Stimulated activated memory B cell treated with anti-CD40 and anti-IgM and Interleukin-4, amounts not matched to agents 10 μg/mL and 1 μg/mL and 100 μg/mL, for 72 hours (primary cell): ENCODE data around the gene NRF1.
"Not testable (repeated sequence)": the region's sequence is repeated elsewhere in the genome, so short reads cannot be mapped to it uniquely, and the experiment has no call there.

Experiments
- ATAC-seq: fragments of 150-1000 bp; cut with Tn5 transposase; 2 replicates; pipeline ENCODE4 v1.10.0; 2021
- H3K27ac Mint-ChIP-seq: one replicate; pipeline ENCODE4 v1.8.0; 2022; ENCODE audit warnings: mild to moderate bottlenecking, mixed read lengths
- H3K27me3 Mint-ChIP-seq: one replicate; pipeline ENCODE4 v1.8.0; 2022; ENCODE audit warnings: mixed read lengths
- H3K36me3 Mint-ChIP-seq: one replicate; pipeline ENCODE4 v1.8.0; 2022; ENCODE audit warnings: mixed read lengths
- H3K4me1 Mint-ChIP-seq: one replicate; pipeline ENCODE4 v1.8.0; 2022; ENCODE audit warnings: mixed read lengths
- H3K4me3 Mint-ChIP-seq: one replicate; pipeline ENCODE4 v1.8.0; 2022; ENCODE audit warnings: mild to moderate bottlenecking, moderate library complexity, mixed read lengths
- H3K9me3 Mint-ChIP-seq: one replicate; pipeline ENCODE4 v1.8.0; 2022; ENCODE audit warnings: mixed read lengths

NRF1 gene

GRCh38 chr7:129597672-129598071 is 13.8 kb upstream of the NRF1 start:
- ATAC-seq = no peak
- no peak overlapping the region for H3K27ac Mint-ChIP-seq
- no peaks in the 10 kb centered on the region for H3K36me3 Mint-ChIP-seq
- no peaks in the 10 kb centered on the region for H3K27me3 Mint-ChIP-seq
- no peaks in the 10 kb centered on the region for H3K9me3 Mint-ChIP-seq
- H3K4me1 Mint-ChIP-seq = no peaks in the 10 kb centered on the region
- no peak overlapping the region for H3K4me3 Mint-ChIP-seq

GRCh38 chr7:129599174-129599573 is 12.3 kb upstream of the NRF1 start:
- H3K4me3 Mint-ChIP-seq = no peak overlapping the region
- no peaks in the 10 kb centered on the region for H3K36me3 Mint-ChIP-seq
- ATAC-seq = no peak
- H3K27me3 Mint-ChIP-seq = no peaks in the 10 kb centered on the region
- no peaks in the 10 kb centered on the region for H3K4me1 Mint-ChIP-seq
- no peak overlapping the region for H3K27ac Mint-ChIP-seq
- no peaks in the 10 kb centered on the region for H3K9me3 Mint-ChIP-seq

- H3K27ac Mint-ChIP-seq, ATAC-seq: not testable (repeated sequence)
Observed at GRCh38 chr7:129603594-129603993, 7.9 kb upstream of the NRF1 start.

GRCh38 chr7:129604021-129604420 is 7.5 kb upstream of the NRF1 start:
- H3K36me3 Mint-ChIP-seq = peaks cover 22% of the 10 kb centered on the region
- not testable (repeated sequence) for H3K27me3 Mint-ChIP-seq, H3K27ac Mint-ChIP-seq, ATAC-seq, H3K4me3 Mint-ChIP-seq, H3K9me3 Mint-ChIP-seq
- peaks cover 22% of the 10 kb centered on the region for H3K4me1 Mint-ChIP-seq

More at GRCh38 chr7:129603594-129603993, 7.9 kb upstream of the NRF1 start:
- not testable (repeated sequence) for H3K27me3 Mint-ChIP-seq, H3K4me3 Mint-ChIP-seq, H3K9me3 Mint-ChIP-seq
- peaks cover 20% of the 10 kb centered on the region for H3K4me1 Mint-ChIP-seq
- peaks cover 21% of the 10 kb centered on the region for H3K36me3 Mint-ChIP-seq

- H3K4me3 Mint-ChIP-seq = no peak overlapping the region
- peaks cover 30% of the 10 kb centered on the region for H3K36me3 Mint-ChIP-seq
- no peaks in the 10 kb centered on the region for H3K9me3 Mint-ChIP-seq
- H3K27me3 Mint-ChIP-seq = no peaks in the 10 kb centered on the region
- ATAC-seq = no peak
- no peak overlapping the region for H3K27ac Mint-ChIP-seq
- H3K4me1 Mint-ChIP-seq = peaks cover 30% of the 10 kb centered on the region
Observed at GRCh38 chr7:129604713-129605437, 6.6 kb upstream of the NRF1 start.

GRCh38 chr7:129605960-129606614 is 5.4 kb upstream of the NRF1 start:
- H3K4me3 Mint-ChIP-seq = no peak overlapping the region
- peak overlapping the region; percentile 50 for H3K27ac Mint-ChIP-seq
- H3K36me3 Mint-ChIP-seq = peaks cover 32% of the 10 kb centered on the region
- no peaks in the 10 kb centered on the region for H3K27me3 Mint-ChIP-seq
- ATAC-seq = no peak
- H3K9me3 Mint-ChIP-seq = no peaks in the 10 kb centered on the region
- H3K4me1 Mint-ChIP-seq = peaks cover 42% of the 10 kb centered on the region

- peak overlapping the region; percentile 50 for H3K27ac Mint-ChIP-seq
- ATAC-seq = peak; percentile 57
- H3K4me1 Mint-ChIP-seq = peaks cover 42% of the 10 kb centered on the region
- no peaks in the 10 kb centered on the region for H3K27me3 Mint-ChIP-seq
- peaks cover 32% of the 10 kb centered on the region for H3K36me3 Mint-ChIP-seq
- H3K4me3 Mint-ChIP-seq = no peak overlapping the region
- no peaks in the 10 kb centered on the region for H3K9me3 Mint-ChIP-seq
Observed at GRCh38 chr7:129606803-129607202, 4.7 kb upstream of the NRF1 start.

- Mint-ChIP-seq H3K27me3 (no peaks in the 10 kb centered on the region), H3K4me3 (no peak overlapping the region), H3K9me3 (no peaks in the 10 kb centered on the region), H3K4me1 (peaks cover 46% of the 10 kb centered on the region), H3K36me3 (peaks cover 32% of the 10 kb centered on the region), H3K27ac (peak overlapping the region; percentile 50)
- ATAC-seq = no peak
Observed at GRCh38 chr7:129607471-129608120, 3.9 kb upstream of the NRF1 start.

- Mint-ChIP-seq H3K9me3 (no peaks in the 10 kb centered on the region), H3K4me1 (peaks cover 65% of the 10 kb centered on the region), H3K4me3 (peak overlapping the region; percentile 24), H3K36me3 (peaks cover 32% of the 10 kb centered on the region), H3K27ac (peak overlapping the region; percentile 99), H3K27me3 (no peaks in the 10 kb centered on the region)
- no peak for ATAC-seq
Observed at GRCh38 chr7:129609666-129610065, 1.9 kb upstream of the NRF1 start.

- Mint-ChIP-seq H3K27me3 (no peaks in the 10 kb centered on the region), H3K4me1 (peaks cover 69% of the 10 kb centered on the region), H3K4me3 (peak overlapping the region; percentile 94), H3K36me3 (peaks cover 32% of the 10 kb centered on the region), H3K27ac (peak overlapping the region; percentile 99), H3K9me3 (no peaks in the 10 kb centered on the region)
- ATAC-seq = no peak
Observed at GRCh38 chr7:129610709-129611245, 743 bp upstream of the NRF1 start.

- H3K9me3 Mint-ChIP-seq = no peaks in the 10 kb centered on the region
- peaks cover 19% of the 10 kb centered on the region for H3K36me3 Mint-ChIP-seq
- H3K4me3 Mint-ChIP-seq = peak overlapping the region; percentile 94
- ATAC-seq = peak; percentile 50
- no peaks in the 10 kb centered on the region for H3K27me3 Mint-ChIP-seq
- H3K4me1 Mint-ChIP-seq = peaks cover 64% of the 10 kb centered on the region
- peak overlapping the region; percentile 99 for H3K27ac Mint-ChIP-seq
Observed at GRCh38 chr7:129612112-129613015, 844 bp downstream of the NRF1 start.

- Mint-ChIP-seq H3K4me1 (peaks cover 66% of the 10 kb centered on the region), H3K9me3 (no peaks in the 10 kb centered on the region), H3K4me3 (peak overlapping the region; percentile 93), H3K27ac (peak overlapping the region; percentile 99), H3K27me3 (no peaks in the 10 kb centered on the region), H3K36me3 (peaks cover 15% of the 10 kb centered on the region)
- no peak for ATAC-seq
Observed at GRCh38 chr7:129613016-129613337, 1.5 kb downstream of the NRF1 start.

- Mint-ChIP-seq H3K4me1 (peaks cover 73% of the 10 kb centered on the region), H3K9me3 (no peaks in the 10 kb centered on the region), H3K36me3 (peaks cover 10% of the 10 kb centered on the region), H3K27me3 (no peaks in the 10 kb centered on the region), H3K27ac (no peak overlapping the region), H3K4me3 (no peak overlapping the region)
- no peak for ATAC-seq
Observed at GRCh38 chr7:129615018-129615417, 3.5 kb downstream of the NRF1 start.

GRCh38 chr7:129616530-129616929 is 5.0 kb downstream of the NRF1 start:
- Mint-ChIP-seq H3K27me3 (no peaks in the 10 kb centered on the region), H3K27ac (no peak overlapping the region), H3K4me1 (peaks cover 69% of the 10 kb centered on the region), H3K36me3 (peaks cover 15% of the 10 kb centered on the region), H3K9me3 (no peaks in the 10 kb centered on the region), H3K4me3 (no peak overlapping the region)
- no peak for ATAC-seq

- no peaks in the 10 kb centered on the region for H3K27me3 Mint-ChIP-seq
- peaks cover 69% of the 10 kb centered on the region for H3K4me1 Mint-ChIP-seq
- no peak overlapping the region for H3K4me3 Mint-ChIP-seq
- H3K27ac Mint-ChIP-seq = no peak overlapping the region
- H3K36me3 Mint-ChIP-seq = peaks cover 15% of the 10 kb centered on the region
- no peaks in the 10 kb centered on the region for H3K9me3 Mint-ChIP-seq
- no peak for ATAC-seq
Observed at GRCh38 chr7:129617178-129617577, 5.7 kb downstream of the NRF1 start.
